Measurements from ENCODE around the gene MSANTD2. TPM values are rescaled to one million over a fixed set of nuclear protein-coding genes. Genes with fewer than 3 reads are reported as not detected.
A peak's percentile ranks its signal among the peaks of the same experiment; 100 is the strongest.

MSANTD2 gene
- total and polyA plus RNA-seq, 2 experiments from 2014 or later, result 18.7 to 34.4 TPM

- peaks cover 98% of the 10 kb centered on the region for H3K27me3 Mint-ChIP-seq (ENCODE audit: insufficient read depth, low read depth, poor library complexity)
- no peak overlapping the region for H3K4me3 Mint-ChIP-seq
- no peaks in the 10 kb centered on the region for H3K79me2 ChIP-seq (replicated peaks; ENCODE audit: insufficient read depth)
- H2AFZ ChIP-seq, result no peak overlapping the region
- H3K9me3 Mint-ChIP-seq, result no peaks in the 10 kb centered on the region; the same call in 1 of the 3 replicates
- H3K27ac Mint-ChIP-seq, result no peak overlapping the region
- DNase-seq (ENCODE audit: low spot score) (no peak), ATAC-seq (no peak)
- peaks cover 12% of the 10 kb centered on the region for H4K20me1 ChIP-seq (replicated peaks; ENCODE audit: insufficient read depth)
- H3K27me3 ChIP-seq (ENCODE audit: insufficient read depth), result peaks cover 100% of the 10 kb centered on the region
- no peak overlapping the region for H3K4me3 ChIP-seq
- H3K9me2 ChIP-seq (ENCODE audit: insufficient read depth), result no peaks in the 10 kb centered on the region
- no peak overlapping the region for H3K27ac ChIP-seq (ENCODE audit: low read depth)
- H3K36me3 Mint-ChIP-seq (ENCODE audit: low read depth), result no peaks in the 10 kb centered on the region
- TF ChIP-seq ETS1 (IDR thresholded peaks at IDR 0.05), result no peak
- no peak for TF ChIP-seq NANOG (IDR thresholded peaks at IDR 0.05; ENCODE audit: borderline replicate concordance)
- no peak for TF ChIP-seq EZH2phosphoT487 (IDR thresholded peaks at IDR 0.05; ENCODE audit: unreplicated experiment)
- no peak for TF ChIP-seq CTCF (conservative IDR thresholded peaks at IDR 0.05; ENCODE audit: low read depth in 2 of 2)
- peaks cover 35% of the 10 kb centered on the region for H3K4me1 Mint-ChIP-seq
- peaks cover 43% of the 10 kb centered on the region for H3K4me1 ChIP-seq (ENCODE audit: insufficient read depth)
- H3K4me2 ChIP-seq, result no peak overlapping the region
- H3F3A ChIP-seq (replicated peaks; ENCODE audit: low read depth), result peaks cover 8% of the 10 kb centered on the region; the same call in 1 of the 2 replicates
- H3K36me3 ChIP-seq (ENCODE audit: insufficient read depth), result no peaks in the 10 kb centered on the region
Measured at GRCh38 chr11:124753624-124754023, 46.6 kb downstream of the MSANTD2 start.

- no peak for ATAC-seq
Measured at GRCh38 chr11:124753205-124753604, 47.0 kb downstream of the MSANTD2 start.

GRCh38 chr11:124752471-124753102 lies 47.6 kb downstream of the MSANTD2 start:
- peak; percentile 34 for ATAC-seq
- H3K4me3 ChIP-seq, result peak overlapping the region; percentile 58
- H3K79me2 ChIP-seq (replicated peaks; ENCODE audit: insufficient read depth), result no peaks in the 10 kb centered on the region
- H3K4me1 ChIP-seq (ENCODE audit: insufficient read depth), result peaks cover 41% of the 10 kb centered on the region
- H3K36me3 ChIP-seq (ENCODE audit: insufficient read depth), result no peaks in the 10 kb centered on the region
- Mint-ChIP-seq H3K9me3 (no peaks in the 10 kb centered on the region), H3K27me3 (ENCODE audit: insufficient read depth, low read depth, poor library complexity) (peaks cover 98% of the 10 kb centered on the region), H3K4me1 (peaks cover 34% of the 10 kb centered on the region), H3K36me3 (ENCODE audit: low read depth) (no peaks in the 10 kb centered on the region), H3K4me3 (peak overlapping the region; percentile 73), H3K27ac (no peak overlapping the region)
- H4K20me1 ChIP-seq (replicated peaks; ENCODE audit: insufficient read depth), result peaks cover 19% of the 10 kb centered on the region
- H3K27me3 ChIP-seq (ENCODE audit: insufficient read depth), result peaks cover 100% of the 10 kb centered on the region
- peak overlapping the region; percentile 96 for H2AFZ ChIP-seq
- H3K4me2 ChIP-seq, result peak overlapping the region; percentile 86
- no peak overlapping the region for H3K27ac ChIP-seq (ENCODE audit: low read depth)
- H3K9me2 ChIP-seq (ENCODE audit: insufficient read depth), result no peaks in the 10 kb centered on the region
- peaks cover 5% of the 10 kb centered on the region; the same call in 1 of the 2 replicates for H3F3A ChIP-seq (replicated peaks; ENCODE audit: low read depth)
- peak; percentile 60 for DNase-seq (ENCODE audit: low spot score)
- TF ChIP-seq ZNF462 (CRISPR knock-in tag; IDR thresholded peaks at IDR 0.05) (no peak), CREB1 (CRISPR knock-in tag; IDR thresholded peaks at IDR 0.05; ENCODE audit: low read depth) (no peak)

More at GRCh38 chr11:124753205-124753604, 47.0 kb downstream of the MSANTD2 start:
- Histone ChIP-seq H3K79me2 (replicated peaks; ENCODE audit: insufficient read depth) (no peaks in the 10 kb centered on the region), H3K4me3 (peak overlapping the region; percentile 58; the same call in 1 of the 2 replicates), H3K4me2 (peak overlapping the region; percentile 86; the same call in 1 of the 2 replicates), H3K27me3 (ENCODE audit: insufficient read depth) (peaks cover 100% of the 10 kb centered on the region), H3K9me2 (ENCODE audit: insufficient read depth) (no peaks in the 10 kb centered on the region), H4K20me1 (replicated peaks; ENCODE audit: insufficient read depth) (peaks cover 15% of the 10 kb centered on the region), H3K4me1 (ENCODE audit: insufficient read depth) (peaks cover 42% of the 10 kb centered on the region), H2AFZ (no peak overlapping the region), H3F3A (replicated peaks; ENCODE audit: low read depth) (peaks cover 8% of the 10 kb centered on the region; the same call in 1 of the 2 replicates), H3K27ac (ENCODE audit: low read depth) (no peak overlapping the region), H3K36me3 (ENCODE audit: insufficient read depth) (no peaks in the 10 kb centered on the region)
- DNase-seq (ENCODE audit: low spot score), result no peak
- no peaks in the 10 kb centered on the region for H3K36me3 Mint-ChIP-seq (ENCODE audit: low read depth)
- peaks cover 34% of the 10 kb centered on the region for H3K4me1 Mint-ChIP-seq
- no peak for TF ChIP-seq CREB1 (CRISPR knock-in tag; IDR thresholded peaks at IDR 0.05; ENCODE audit: low read depth)
- no peak for TF ChIP-seq POLR2AphosphoS5 (IDR thresholded peaks at IDR 0.05; ENCODE audit: low read depth)
- no peak overlapping the region for H3K27ac Mint-ChIP-seq
- H3K9me3 Mint-ChIP-seq, result no peaks in the 10 kb centered on the region; the same call in 1 of the 3 replicates
- peaks cover 98% of the 10 kb centered on the region for H3K27me3 Mint-ChIP-seq (ENCODE audit: insufficient read depth, low read depth, poor library complexity)
- H3K4me3 Mint-ChIP-seq, result no peak overlapping the region; the same call in 2 of the 3 replicates
